Stimulated activated CD4-positive, alpha-beta T cell treated with anti-CD3 and anti-CD28 coated beads, Interleukin-12 subunit alpha, Interleukin-12 subunit beta, amount 100 ng/mL, for 24 hours (primary cell): ENCODE measurements around the gene KCTD7.
"Not testable (repeated sequence)": the region's sequence is repeated elsewhere in the genome, so short reads cannot be mapped to it uniquely, and the experiment has no call there.

Experiments
- DNase-seq, 2 experiments: peaks; one replicate each; pipeline ENCODE4 v3.0.0-alpha.2; 2020; ENCODE audit warnings: low read depth in 2 of 2

KCTD7 gene

GRCh38 chr7:66628361-66629221, at the start of gene KCTD7:
TSS of gene KCTD7 (plus strand) at chr7:66628881. CDS start at chr7:66629065, 184 bp downstream.
- peak; percentile 87 to 93 for DNase-seq

GRCh38 chr7:66580380-66580779, 48.3 kb upstream of the KCTD7 start:
- not testable (repeated sequence) for DNase-seq

DNA sequence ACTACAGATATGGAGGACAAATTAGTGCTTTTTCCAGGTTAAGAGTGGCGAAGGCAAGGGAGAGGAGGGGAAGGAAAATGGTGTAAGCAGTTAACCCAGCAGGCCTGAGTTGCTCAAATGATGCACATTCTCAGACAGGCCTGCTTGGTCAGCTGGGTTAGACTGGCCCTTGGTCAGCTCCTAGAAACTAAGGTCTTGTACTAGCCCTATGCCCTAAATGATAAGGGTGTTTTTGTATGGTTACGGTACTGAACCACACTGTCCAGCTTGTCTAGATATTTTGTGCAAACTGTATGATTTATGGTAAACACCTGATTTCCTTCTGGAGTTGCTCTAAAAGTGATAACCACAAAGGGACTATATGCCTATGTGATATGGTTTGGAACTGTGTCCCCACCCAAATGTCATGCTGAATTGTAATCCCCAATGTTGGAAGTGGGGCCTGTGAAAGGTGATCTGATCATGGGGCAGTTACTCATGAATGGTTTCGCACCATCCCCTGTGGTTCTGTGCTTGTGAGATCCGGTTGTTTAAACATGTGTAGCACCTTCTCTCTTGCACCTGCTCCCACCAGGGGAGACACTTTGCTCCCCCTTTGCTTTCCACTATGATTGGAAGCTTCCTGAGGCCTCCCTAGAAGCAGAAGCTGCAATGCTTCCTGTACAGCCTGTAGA, 45.7 kb upstream of the KCTD7 start:
- not testable (repeated sequence) for DNase-seq

GRCh38 chr7:66583490-66584110, 45.1 kb upstream of the KCTD7 start:
- DNase-seq, result no peak

GRCh38 chr7:66586181-66586580, 42.5 kb upstream of the KCTD7 start:
- no peak for DNase-seq

GRCh38 chr7:66588226-66588625, 40.5 kb upstream of the KCTD7 start:
- not testable (repeated sequence) for DNase-seq

DNA sequence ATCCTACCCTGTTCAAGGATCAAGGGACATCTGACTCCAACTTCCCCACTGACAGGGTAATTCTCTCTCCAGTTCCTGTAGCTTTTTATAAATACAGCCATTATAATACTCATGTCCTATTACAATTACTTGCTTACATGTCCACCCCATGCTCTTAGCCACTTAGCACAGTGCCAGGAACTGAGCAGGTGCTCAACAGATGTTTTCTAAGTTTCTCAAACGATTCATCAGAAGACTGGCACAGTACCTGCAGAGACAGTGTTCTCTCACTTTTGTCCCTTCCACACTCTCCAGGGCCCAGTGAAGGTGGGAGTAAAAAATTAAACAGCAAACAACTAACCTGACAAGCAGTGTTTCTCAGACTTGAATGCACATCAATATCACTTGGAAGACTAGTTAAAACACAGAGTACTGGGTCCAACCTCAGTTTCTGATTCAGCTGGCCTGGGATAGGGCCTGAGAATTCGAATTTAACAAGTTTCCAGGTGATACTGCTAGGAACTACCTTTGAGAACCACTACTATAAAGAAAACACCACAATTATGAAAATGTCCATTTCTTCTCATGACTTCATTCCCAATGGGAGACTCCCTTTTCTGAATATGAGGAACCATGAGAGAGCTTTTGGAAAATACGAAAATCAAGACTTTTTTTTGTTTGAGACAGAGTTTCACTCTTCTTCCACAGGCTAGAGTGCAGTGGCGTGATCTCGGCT, 39.7 kb upstream of the KCTD7 start:
- not testable (repeated sequence) for DNase-seq

DNA sequence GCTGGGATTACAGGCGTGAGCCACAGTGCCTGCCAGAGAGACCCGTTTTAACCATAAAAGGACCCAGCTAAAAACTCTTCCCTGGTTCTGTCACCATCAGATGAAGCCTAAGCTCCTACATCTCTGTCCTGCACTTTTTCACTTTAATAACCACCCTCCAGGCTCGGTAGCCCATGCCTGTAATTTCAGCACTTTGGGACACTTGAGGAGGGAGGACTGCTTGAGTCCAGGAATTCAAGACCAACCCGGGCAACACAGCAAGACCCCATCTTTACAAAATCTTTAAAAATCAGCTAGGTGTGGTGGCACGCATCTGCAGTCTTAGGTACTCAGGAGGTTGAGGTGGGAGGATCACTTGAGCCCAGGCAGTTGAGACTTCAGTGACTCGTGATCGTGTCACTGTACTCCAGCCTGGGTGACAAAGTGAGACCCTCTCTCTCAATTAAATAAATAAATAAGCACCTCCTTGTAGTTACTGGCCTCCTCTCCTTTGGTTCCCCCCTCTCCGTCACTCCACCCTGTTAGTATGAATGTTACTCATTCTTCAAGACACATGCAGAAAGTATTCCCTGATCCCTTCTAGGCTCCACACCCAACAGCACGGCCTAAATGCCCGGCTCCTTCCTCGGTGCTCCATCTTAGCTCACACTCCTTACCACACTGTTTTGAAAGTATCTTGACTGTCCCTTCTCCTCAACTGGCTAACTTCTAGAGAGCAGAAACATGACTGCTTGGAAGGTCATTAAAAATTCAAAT, 38.2 kb upstream of the KCTD7 start:
- not testable (repeated sequence) for DNase-seq

- not testable (repeated sequence) for DNase-seq
These were observed 37.5 kb upstream of the KCTD7 start for GRCh38 chr7:66591058-66591798.

DNA sequence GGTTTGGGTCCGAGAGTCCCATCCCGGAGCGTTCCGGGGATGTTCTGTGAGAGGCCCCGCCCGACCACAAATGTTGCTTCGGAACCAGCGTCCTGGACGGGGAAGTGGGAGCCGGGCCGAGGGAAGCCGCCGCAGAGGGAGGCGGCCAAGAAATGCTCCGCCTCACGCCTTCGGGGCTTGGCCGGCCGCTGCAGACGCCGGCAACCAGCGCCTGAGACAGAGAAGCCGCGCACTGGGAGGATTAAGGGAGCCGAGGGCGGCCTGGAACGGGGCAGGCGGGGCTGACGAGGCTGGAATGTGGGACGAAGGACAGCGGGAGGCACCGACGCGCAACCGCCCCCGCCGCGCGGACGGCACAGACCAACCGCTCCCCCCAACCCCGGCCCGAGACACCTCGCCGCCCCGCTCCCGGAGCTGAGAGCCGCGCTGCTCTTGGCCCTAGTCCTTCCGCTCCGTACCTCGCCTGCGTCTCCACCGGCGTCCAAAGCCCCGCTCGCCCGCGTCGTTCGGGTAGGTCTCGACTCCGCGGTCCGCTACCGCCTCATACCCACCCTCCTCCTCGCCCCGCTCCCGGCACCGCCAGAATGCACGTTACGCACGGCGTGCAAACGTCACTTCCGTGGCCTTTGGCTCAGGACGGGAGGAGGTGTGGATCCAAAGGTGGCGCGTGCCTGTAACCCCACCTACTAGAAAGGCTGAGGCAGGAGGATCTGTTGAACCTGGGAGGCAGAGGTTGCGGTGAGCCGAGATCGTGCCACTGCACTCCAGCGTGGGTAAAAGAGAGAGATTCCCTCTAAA, 36.7 kb upstream of the KCTD7 start:
- peak; percentile 85 to 91 for DNase-seq

- DNase-seq, result not testable (repeated sequence)
These were observed 36.0 kb upstream of the KCTD7 start for GRCh38 chr7:66592597-66593146.

DNA sequence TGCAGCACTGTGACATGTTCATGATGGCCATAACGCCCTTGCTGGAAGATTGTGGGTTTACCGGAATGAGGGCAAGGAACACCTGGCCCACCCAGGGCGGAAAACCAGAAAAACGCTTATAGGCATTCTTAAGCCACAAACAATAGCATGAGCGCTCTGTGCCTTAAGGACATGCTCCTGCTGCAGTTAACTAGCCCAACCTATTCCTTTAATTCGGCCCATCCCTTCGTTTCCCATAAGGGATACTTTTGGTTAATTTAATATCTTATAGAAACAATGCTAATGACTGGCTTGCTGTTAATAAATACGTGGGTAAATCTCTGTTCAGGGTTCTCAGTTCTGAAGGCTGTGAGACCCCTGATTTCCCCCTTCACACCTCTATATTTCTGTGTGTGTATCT, 34.6 kb upstream of the KCTD7 start:
- not testable (repeated sequence) for DNase-seq

- no peak for DNase-seq
These were observed 31.2 kb upstream of the KCTD7 start for GRCh38 chr7:66597461-66597860.

DNA sequence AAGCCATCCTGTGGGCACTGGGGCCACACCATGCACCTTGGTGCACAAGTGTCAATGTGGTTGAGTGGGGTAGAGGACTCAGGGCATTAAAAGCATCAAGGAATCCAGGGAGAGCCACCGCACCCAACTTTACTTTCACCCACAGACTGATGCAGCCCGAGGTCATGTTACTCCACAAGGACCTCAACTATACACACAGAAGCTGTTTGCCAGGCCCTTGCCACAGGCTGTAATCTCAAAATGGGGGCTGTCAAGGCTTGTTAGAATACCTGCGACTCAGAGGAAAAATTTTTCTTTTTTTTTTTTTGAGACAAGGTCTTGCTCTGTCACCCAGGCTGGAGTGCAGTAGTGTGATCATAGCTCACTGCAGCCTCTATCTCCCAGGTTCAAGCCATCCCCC, 26.5 kb upstream of the KCTD7 start:
- no peak for DNase-seq

DNA sequence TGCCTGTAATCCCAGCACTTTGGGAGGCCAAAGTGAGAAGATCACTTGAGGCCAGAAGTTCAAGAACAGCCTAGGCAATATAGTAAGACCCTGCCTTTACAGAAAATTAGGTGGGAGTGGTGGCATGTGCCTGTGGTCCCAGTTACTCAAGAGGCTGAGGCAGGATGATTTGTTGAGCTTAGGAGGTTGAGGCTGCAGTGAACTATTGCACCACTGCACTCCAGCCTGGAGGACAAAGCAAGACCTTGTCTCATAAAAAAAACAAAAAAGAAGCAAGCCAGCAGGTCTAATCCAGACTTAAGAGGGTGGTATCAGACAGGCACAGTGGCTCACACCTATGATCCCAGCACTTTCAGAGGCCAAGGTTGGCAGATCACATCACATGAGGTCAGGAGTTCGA, 24.5 kb upstream of the KCTD7 start:
- no peak for DNase-seq

- DNase-seq, result not testable (repeated sequence)
These were observed 22.0 kb upstream of the KCTD7 start for GRCh38 chr7:66606540-66607291.

- DNase-seq, result no peak
These were observed 19.5 kb upstream of the KCTD7 start for GRCh38 chr7:66609176-66609575.

GRCh38 chr7:66614596-66614995, 14.1 kb upstream of the KCTD7 start:
- DNase-seq, result not testable (repeated sequence)

DNA sequence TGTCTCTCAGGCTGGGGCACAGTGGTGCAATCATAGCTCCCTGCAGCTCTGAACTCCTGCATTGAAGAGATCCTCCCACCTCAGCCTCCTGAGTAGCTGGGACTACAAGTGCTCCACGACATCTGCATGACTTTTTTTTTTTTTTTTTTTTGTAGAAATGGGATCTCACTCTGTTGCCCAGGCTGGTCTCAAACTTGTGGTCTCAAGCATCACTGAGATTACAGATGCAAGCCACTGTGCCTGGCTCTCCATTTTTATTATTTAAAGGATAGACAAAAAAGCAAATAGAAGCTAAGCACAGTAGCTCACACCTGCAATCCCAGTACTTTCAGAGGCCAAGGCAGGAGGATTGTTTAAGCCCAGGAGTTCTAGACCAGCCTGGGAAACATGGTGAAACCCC, 13.0 kb upstream of the KCTD7 start:
- DNase-seq, result no peak
